ENCODE results near the gene MFSD6.
"Not testable (repeated sequence)": the region's sequence is repeated elsewhere in the genome, so short reads cannot be mapped to it uniquely, and the experiment has no call there.

The MFSD6 gene

DNA sequence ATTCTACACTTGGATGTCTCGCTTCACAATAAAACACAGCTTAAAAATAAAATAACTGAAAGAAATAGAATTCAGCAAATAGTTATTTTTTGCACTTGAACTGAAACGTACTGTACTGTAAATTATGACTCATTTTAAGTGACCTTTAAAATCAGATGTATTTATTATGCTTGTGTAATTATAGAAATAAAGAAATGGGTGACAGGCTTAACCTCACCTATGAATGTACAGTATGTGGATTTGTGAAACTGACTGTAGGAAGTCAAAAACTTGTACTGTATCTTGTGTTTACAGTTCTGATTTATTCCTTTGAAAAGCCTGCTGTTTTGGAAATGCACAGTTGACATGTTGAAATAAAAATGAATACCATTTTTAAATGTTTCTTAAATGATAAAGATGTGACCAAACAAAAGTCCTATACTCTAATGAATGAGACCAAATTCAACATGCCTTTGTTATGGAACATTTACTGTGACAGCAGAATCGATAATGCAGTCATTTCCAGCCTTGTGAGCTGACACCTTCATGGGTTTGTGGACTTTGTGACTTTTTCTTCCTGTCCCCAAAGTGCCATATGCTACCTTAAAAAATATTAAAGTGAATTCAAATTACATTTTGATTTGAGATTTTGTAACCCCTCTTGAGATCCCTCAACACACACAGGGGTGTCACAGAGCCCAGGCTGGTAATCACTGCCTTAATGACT, 93.7 kb downstream of the MFSD6 start:
- DNase-seq, result no peak

GRCh38 chr2:190503088-190503487, 94.9 kb downstream of the MFSD6 start:
- no peak for DNase-seq

- no peak for DNase-seq
Measured at GRCh38 chr2:190504912-190505311, 96.8 kb downstream of the MFSD6 start.

DNA sequence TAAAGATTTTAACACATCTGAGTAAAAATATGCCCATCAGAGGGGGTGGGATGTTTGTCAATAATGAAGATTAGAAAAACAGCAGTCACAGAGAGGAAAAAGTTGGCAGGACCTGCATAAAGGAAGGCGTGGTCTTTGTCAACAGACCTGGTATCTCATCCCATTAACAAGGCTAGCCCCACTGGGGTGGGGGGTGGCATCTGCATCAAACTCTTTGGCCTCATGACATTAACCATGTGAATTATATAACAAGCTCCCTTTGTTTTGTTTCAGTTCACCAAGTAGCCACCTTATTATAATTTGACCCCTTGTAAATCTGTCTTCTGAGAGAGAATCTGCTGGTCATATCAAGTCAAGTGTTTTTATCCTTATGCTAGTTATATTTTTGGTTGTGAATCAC, 97.5 kb downstream of the MFSD6 start:
- no peak for DNase-seq

- no peak for DNase-seq
Measured at GRCh38 chr2:190506666-190507065, 98.5 kb downstream of the MFSD6 start.

- no peak for DNase-seq
Measured at GRCh38 chr2:190507135-190507534, 99.0 kb downstream of the MFSD6 start.

GRCh38 chr2:190509895-190510294, 101.7 kb downstream of the MFSD6 start:
- not testable (repeated sequence) for DNase-seq

DNA sequence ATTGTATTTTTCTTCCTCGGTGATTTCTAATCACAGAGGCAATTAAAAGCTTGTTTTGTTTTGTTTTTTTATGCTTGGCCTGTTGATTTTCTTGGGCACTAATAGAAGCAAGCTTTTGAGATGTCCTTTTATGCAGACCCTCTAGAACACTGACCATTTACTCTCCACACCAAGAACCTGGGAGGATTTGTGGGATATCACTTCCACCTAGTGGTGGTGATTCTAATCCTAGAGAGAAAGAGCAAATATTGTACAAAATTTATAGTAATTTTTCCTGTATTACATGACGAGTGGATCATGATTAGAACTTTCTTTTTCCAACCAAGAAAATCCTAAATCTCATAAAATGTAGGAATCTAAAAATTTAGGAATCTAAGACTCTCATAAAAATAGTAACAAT, 102.9 kb downstream of the MFSD6 start:
- DNase-seq, result peak in 2 of 4 experiments; percentile 19 to 22

DNA sequence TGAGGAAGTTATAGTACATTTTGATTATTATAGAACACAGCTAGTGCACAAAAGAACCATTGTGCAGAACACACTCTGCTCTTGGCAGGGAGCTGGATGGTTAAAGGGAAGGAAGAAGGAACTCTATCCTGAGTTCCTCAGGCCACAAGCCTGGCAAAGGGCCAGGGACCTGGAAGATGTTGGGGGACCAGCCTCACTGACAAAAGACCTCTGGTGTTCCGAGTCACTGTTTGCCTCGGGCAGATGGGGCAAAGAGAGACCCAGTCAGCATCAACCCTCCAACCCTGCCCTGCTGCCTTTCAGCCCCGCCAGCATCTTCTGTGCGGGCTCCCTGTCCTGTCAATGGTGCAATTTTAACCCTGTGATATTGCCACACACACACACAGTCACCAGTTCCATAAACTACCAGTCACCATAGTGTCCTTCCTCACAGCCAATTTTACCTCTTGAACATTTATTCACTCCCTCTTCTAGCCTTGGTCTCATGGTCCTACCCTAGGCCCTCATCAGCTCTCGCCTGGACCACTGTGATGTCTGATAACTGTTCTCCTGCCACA, 104.5 kb downstream of the MFSD6 start:
- peak in 3 of 4 experiments; percentile 22 to 28 (median 23) for DNase-seq

GRCh38 chr2:190513877-190514276, 105.7 kb downstream of the MFSD6 start:
- DNase-seq, result no peak

GRCh38 chr2:190514676-190515075, 106.5 kb downstream of the MFSD6 start:
- no peak for DNase-seq

DNA sequence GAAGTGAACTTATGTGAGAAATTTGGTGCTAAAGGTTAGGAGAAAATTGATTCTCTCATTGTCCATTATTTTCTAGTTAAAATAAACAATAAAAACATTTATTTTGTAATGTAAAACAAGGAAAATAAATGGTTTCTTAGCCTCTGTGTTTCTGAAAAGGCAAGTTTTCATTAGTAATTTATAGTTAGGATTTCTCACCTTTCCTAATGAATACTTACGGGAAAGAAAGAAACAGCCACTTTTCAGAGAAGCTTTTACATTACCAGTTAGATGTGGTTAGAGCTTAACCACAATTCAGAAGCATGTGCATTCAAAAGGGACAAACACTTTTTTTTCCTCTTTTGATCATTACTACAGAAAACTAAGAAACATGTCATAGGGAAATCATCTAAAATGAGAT, 107.5 kb downstream of the MFSD6 start:
- no peak for DNase-seq

DNA sequence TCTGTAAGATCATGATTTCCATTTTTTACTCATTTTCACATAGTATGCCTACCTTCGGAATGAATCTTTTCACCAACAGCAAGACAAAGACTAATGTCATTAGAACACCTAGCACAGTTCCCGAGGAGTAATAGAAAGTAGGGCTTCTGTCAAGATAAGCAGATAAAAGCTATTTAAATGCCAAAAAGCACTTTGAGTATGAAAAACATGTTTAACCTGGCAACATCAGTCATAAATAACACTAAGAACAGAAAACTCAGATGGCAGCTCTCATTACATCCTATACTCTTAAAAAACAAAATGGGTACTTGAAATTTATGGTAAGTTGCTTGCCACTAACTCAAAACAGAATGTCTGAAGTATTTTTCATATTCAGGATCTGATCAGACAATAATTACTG, 109.3 kb downstream of the MFSD6 start:
- no peak for DNase-seq

GRCh38 chr2:190519975-190520767, 112.0 kb downstream of the MFSD6 start:
- no peak for DNase-seq

- no peak for DNase-seq
Measured at GRCh38 chr2:190524928-190525327, 116.8 kb downstream of the MFSD6 start.

- peak; percentile 13 to 71 (median 41) for DNase-seq
Measured at GRCh38 chr2:190526105-190526750, 118.1 kb downstream of the MFSD6 start.

DNA sequence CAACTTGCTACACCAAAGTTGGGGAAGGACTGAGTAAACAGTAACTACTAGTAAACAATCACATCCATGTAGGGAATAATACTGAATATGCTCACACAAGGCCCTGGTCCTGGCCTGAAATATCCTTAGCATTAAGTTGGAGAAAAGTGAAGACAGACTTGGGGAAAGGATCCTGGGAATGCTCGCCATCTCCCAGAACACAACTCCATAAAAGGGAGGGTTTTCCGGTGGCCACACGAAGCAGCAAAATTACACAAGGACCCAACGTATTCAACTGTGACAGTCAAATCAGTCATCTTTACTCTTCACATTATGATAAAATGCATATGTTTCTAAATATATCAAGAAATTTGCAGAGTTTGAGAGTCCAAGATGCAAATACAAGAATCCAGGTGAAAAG, 119.1 kb downstream of the MFSD6 start:
- DNase-seq, result no peak

GRCh38 chr2:190527918-190528317, 119.8 kb downstream of the MFSD6 start:
- no peak for DNase-seq

DNA sequence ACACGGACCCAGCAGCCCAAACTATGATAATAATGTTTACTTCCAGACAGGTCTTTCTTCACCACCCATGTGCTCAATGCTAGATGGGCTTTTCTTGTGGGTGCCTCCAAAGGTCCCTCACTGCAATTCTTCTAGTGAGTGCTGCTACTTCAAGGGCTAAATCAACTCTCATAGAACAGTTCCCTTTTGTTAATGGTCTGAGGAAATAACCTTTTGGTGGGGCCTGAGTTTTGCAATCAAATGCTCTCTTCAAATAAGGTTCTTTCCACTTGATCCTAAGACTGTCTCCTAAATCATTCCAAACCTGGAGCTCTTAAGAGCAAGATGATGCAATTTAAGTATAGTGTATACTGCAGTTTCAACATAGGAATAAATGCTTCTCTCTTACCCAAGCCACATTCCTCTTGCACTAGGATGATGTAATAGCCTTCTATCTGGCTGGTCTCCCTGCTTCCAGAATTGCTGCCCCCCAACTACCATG, 120.4 kb downstream of the MFSD6 start:
- peak in 3 of 4 experiments; percentile 46 to 61 (median 56) for DNase-seq

GRCh38 chr2:190529486-190530247, 121.5 kb downstream of the MFSD6 start:
- peak in 3 of 4 experiments; percentile 38 to 52 (median 45) for DNase-seq

GRCh38 chr2:190530248-190530900, 122.2 kb downstream of the MFSD6 start:
- no peak for DNase-seq

- no peak for DNase-seq
Measured at GRCh38 chr2:190532581-190532980, 124.4 kb downstream of the MFSD6 start.

Measured in suppressor macrophage (primary cell).